ENCODE measurements around the gene LILRA5.

GRCh38 chr19:54317965-54318240 lies 4.9 kb upstream of the LILRA5 start:
- TF ChIP-seq, protein P1, sequence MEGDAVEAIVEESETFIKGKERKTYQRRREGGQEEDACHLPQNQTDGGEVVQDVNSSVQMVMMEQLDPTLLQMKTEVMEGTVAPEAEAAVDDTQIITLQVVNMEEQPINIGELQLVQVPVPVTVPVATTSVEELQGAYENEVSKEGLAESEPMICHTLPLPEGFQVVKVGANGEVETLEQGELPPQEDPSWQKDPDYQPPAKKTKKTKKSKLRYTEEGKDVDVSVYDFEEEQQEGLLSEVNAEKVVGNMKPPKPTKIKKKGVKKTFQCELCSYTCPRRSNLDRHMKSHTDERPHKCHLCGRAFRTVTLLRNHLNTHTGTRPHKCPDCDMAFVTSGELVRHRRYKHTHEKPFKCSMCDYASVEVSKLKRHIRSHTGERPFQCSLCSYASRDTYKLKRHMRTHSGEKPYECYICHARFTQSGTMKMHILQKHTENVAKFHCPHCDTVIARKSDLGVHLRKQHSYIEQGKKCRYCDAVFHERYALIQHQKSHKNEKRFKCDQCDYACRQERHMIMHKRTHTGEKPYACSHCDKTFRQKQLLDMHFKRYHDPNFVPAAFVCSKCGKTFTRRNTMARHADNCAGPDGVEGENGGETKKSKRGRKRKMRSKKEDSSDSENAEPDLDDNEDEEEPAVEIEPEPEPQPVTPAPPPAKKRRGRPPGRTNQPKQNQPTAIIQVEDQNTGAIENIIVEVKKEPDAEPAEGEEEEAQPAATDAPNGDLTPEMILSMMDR (IDR thresholded peaks at IDR 0.05) = no peak
- TF ChIP-seq POLR2A (IDR thresholded peaks at IDR 0.05) (no peak), EP300 (IDR thresholded peaks at IDR 0.05) (no peak), POLR2AphosphoS5 (IDR thresholded peaks at IDR 0.05) (no peak)
